ENCODE results near the gene JMJD4. TPM values are rescaled to one million over a fixed set of nuclear protein-coding genes. Genes with fewer than 3 reads are reported as not detected.

Gene JMJD4
- total and polyA plus RNA-seq, 9 of the 15 experiments (the other 6 are each of a cell fraction or from before 2014, with no cell fraction given) = 1.4 to 42.6 (median 29.2) TPM

GRCh38 chr1:227762231-227762911 lies 27.3 kb upstream of the JMJD4 start (continued):
- TF ChIP-seq ZBTB40 (IDR thresholded peaks at IDR 0.05) = no peak
- no peak for TF ChIP-seq ZBTB40 (CRISPR knock-in tag; IDR thresholded peaks at IDR 0.05)
- no peak for TF ChIP-seq KLF10 (CRISPR knock-in tag; IDR thresholded peaks at IDR 0.05)
- TF ChIP-seq ZNF143 (CRISPR knock-in tag; IDR thresholded peaks at IDR 0.05) = no peak
- TF ChIP-seq ZNF830 (CRISPR knock-in tag; IDR thresholded peaks at IDR 0.05) = no peak
- TF ChIP-seq PTTG1 (tag; IDR thresholded peaks at IDR 0.05; ENCODE audit: low read depth) = no peak
- TF ChIP-seq ESRRA (IDR thresholded peaks at IDR 0.05; ENCODE audit: borderline replicate concordance, low read depth) = no peak
- no peak for TF ChIP-seq ZNF778 (CRISPR knock-in tag; IDR thresholded peaks at IDR 0.05)
- TF ChIP-seq MLLT1 (IDR thresholded peaks at IDR 0.05) = peak in 1 of 2 experiments; percentile 29; a peak in 1 of 4 replicates
- TF ChIP-seq MXD1 (CRISPR knock-in tag; IDR thresholded peaks at IDR 0.05; ENCODE audit: borderline replicate concordance, poor library complexity, severe bottlenecking) = no peak
- TF ChIP-seq ATF1 (CRISPR knock-in tag; IDR thresholded peaks at IDR 0.05) = no peak
- peak; percentile 28; the same call in 1 of the 2 replicates for TF ChIP-seq ATF1 (tag; IDR thresholded peaks at IDR 0.05)
- TF ChIP-seq POLR3A (IDR thresholded peaks at IDR 0.05; ENCODE audit: borderline replicate concordance, extremely low read depth, insufficient read depth, insufficient read length) = no peak
- no peak for TF ChIP-seq SUPT5H (IDR thresholded peaks at IDR 0.05)
- no peak for TF ChIP-seq NR2F6 (CRISPR knock-in tag; IDR thresholded peaks at IDR 0.05)
- peak; percentile 57 for TF ChIP-seq CXXC5 (CRISPR knock-in tag; IDR thresholded peaks at IDR 0.05)
- TF ChIP-seq JUND (IDR thresholded peaks at IDR 0.05; ENCODE audit: borderline replicate concordance, low read depth, low read length) = peak; percentile 49; the same call in 1 of the 2 replicates
- no peak; the same call in 2 of the 3 replicates for TF ChIP-seq JUND (tag; IDR thresholded peaks at IDR 0.05; ENCODE audit: borderline replicate concordance, low read depth, low read length)
- TF ChIP-seq ZNF699 (CRISPR knock-in tag; IDR thresholded peaks at IDR 0.05; ENCODE audit: insufficient replicate concordance) = no peak
